ENCODE data around the gene WDFY2. TPM values are rescaled to one million over a fixed set of nuclear protein-coding genes. Genes with fewer than 3 reads are reported as not detected.
A peak's percentile ranks its signal among the peaks of the same experiment; 100 is the strongest.

Gene WDFY2
- total RNA-seq, 2 experiments from 2014 or later, result 11.3 TPM

DNA sequence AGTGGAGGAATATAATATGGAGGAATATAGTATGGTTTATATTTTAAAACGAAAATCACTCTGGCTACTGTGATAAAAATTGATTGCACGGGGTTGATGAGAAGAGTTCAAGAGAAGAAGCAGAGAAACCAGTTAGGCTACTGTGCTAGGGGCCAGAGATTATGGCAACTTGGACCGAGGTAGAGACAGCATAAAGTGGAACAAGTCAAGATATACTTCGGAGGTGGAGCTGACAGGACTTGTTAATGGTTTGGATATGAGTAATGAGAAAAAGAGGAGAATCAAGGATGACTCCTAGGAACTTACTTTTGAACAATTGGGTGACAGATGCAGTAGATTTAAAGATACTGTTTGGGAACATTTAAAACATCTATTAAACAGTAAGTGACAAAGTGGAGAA lies 6.6 kb upstream of the WDFY2 start:
- ChIA-PET CTCF (no interaction called here), POLR2A (no interaction called here)
- no peak overlapping the region for H3K27ac Mint-ChIP-seq
- H3K9me3 Mint-ChIP-seq (ENCODE audit: insufficient read depth), result no peaks in the 10 kb centered on the region
- peaks cover 5% of the 10 kb centered on the region for H3K4me1 Mint-ChIP-seq (ENCODE audit: low read depth)
- ATAC-seq (no peak), DNase-seq (no peak)
- no peaks in the 10 kb centered on the region for H3K36me3 Mint-ChIP-seq (ENCODE audit: low read depth)
- H3K4me3 Mint-ChIP-seq, result no peak overlapping the region
- H3K27me3 Mint-ChIP-seq (ENCODE audit: low read depth), result peaks cover 22% of the 10 kb centered on the region

DNA sequence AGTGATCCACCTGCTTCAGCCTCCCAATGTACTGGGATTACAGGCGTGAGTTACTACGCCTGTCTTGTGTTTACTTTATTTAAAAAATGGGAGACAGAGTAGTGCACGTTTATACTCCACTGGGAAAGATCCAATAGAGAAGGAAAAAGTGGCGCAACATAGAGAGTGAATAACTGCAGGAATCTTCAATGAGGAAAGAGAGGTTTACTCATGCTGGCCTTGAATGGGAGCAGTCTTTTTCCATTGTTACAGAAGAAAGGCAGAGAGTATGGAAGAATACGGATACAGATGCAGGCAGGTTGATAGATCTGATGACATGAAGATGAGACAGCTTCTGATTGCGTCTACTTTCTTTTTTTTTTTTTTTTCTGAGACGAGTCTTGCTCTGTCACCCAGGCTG lies 4.6 kb upstream of the WDFY2 start:
- ATAC-seq (no peak), DNase-seq (no peak)
- POLR2A ChIA-PET, result no interaction called here
- CTCF ChIA-PET, result no interaction called here
- Mint-ChIP-seq H3K27ac (no peak overlapping the region), H3K27me3 (ENCODE audit: low read depth) (peaks cover 22% of the 10 kb centered on the region), H3K9me3 (ENCODE audit: insufficient read depth) (no peaks in the 10 kb centered on the region), H3K36me3 (ENCODE audit: low read depth) (no peaks in the 10 kb centered on the region), H3K4me3 (no peak overlapping the region), H3K4me1 (ENCODE audit: low read depth) (peaks cover 14% of the 10 kb centered on the region)

DNA sequence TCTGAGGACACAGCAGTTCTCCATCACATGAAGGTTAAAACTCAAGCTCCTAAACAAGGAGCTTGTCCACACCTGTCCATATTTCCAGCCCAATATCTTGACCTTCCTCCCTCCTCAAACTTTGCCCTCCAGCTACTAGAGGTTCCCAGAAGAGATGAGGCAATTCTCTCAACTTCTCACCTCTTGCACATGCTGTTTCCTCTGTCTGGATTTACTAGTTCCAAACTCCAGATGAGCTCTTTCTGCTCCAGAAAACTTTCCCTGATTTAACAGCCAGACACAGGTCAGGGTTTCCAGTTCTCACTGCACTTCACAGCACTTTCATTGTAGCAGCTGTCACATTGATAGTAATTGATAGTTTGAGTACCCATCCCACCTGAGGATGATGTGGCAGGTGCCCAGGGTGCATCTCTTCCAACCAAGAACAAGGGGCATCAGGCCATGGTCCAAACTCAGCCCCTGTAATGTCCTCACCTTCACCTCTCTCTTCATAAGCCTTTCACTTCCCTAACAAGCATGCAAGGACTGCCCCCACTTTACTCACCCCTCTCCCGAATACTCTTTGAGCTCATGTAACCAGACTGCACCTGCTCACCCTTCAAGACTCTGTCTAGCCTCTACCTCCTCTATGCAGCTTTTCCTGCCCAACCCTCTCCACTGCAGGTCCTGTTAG lies 3.0 kb upstream of the WDFY2 start:
- H3K27ac Mint-ChIP-seq, result no peak overlapping the region
- ATAC-seq, result no peak

DNA sequence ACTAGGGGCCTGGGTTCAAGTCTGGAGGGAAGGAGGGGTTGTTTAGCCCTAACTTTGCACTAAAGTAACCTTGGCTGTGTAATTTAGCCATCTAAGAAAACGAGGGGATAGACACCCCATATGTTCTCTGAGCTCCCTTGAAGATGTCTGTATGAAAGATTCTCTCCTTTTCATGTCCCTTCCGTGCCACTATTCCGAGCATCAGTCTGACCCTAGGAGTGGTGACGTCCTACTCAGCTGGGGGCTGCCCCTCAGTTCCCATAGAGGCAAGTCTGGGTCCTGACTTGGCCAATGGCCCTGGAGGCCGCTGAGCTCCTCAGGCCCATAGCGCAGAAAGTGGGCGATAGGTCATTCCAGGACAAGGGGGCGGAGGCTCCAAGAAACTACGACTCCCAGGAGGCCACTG lies 790 bp upstream of the WDFY2 start:
- POLR2A ChIA-PET, result interaction anchor here (0.6 to 5.6 kb wide), 3 partner anchors 22 to 130 kb away, joined by 3 to 72 read pairs (median 3); partner anchors contain the start of gene INTS6
- peak overlapping the region; percentile 96 for H3K27ac Mint-ChIP-seq
- peaks cover 8% of the 10 kb centered on the region for H3K27me3 Mint-ChIP-seq (ENCODE audit: low read depth)
- H3K4me1 Mint-ChIP-seq (ENCODE audit: low read depth), result peaks cover 30% of the 10 kb centered on the region
- peaks cover 7% of the 10 kb centered on the region for H3K36me3 Mint-ChIP-seq (ENCODE audit: low read depth)
- CTCF ChIA-PET, result interaction anchor here (0.7 to 2.2 kb wide), 2 partner anchors 130 to 212 kb away, joined by 3 to 8 read pairs; no protein-coding TSS in a partner anchor
- H3K4me3 Mint-ChIP-seq, result peak overlapping the region; percentile 88
- no peak for ATAC-seq
- H3K9me3 Mint-ChIP-seq (ENCODE audit: insufficient read depth), result no peaks in the 10 kb centered on the region
- no peak for DNase-seq

More for the DNA sequence above, 3.0 kb upstream of the WDFY2 start:
- Mint-ChIP-seq H3K4me3 (no peak overlapping the region), H3K4me1 (ENCODE audit: low read depth) (peaks cover 22% of the 10 kb centered on the region), H3K9me3 (ENCODE audit: insufficient read depth) (no peaks in the 10 kb centered on the region), H3K36me3 (ENCODE audit: low read depth) (peaks cover 4% of the 10 kb centered on the region), H3K27me3 (ENCODE audit: low read depth) (peaks cover 21% of the 10 kb centered on the region)
- ChIA-PET CTCF (no interaction called here), POLR2A (interaction anchor here (1.6 kb wide), 1 partner anchor 128 kb away, joined by 6 read pairs; the partner anchor contains the start of gene INTS6)
- DNase-seq, result no peak

DNA sequence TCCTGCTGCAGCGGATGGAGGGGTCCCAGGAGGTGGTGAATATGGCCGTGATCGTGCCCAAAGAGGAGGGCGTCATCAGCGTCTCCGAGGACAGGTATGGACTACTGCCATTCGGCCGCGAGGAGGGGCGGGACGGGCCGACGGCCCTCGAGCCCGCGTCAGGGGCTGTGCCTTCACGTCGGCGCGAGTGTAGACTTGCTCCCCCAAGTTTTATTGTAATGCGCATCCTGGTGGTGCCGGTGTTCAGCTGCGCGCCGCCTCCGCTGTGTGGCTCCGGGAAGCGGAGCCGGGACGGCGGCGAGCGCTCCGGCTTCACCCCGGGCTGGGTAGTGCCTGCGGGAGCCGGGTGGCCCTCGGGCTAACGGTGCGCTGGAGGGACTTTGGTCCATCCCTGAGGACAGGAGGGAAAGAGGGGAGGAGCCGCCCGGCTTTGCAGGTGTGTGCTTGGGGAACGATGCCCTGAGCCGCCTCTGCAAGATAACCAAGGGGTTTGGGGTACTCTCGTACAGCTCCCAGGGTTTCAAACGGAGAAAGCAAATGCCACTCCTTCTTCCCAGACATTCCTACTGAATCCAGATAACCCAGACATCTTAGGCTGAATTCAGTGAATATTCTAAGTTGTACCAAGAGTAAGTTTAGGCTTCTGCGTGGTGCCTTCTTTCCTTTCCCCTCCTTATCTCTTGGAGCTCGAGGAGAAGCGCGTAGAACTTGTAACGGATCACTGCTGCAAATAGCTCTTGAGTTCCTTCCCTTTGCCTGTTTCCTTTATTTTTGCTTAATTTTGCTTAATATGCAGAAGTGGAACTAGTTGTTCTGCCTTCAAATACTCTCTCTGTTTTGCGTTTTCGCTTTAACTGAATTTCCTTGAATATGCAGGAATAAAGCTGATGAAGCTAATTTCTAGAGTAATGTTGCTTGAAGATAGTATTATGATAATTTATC lies 740 bp downstream of the WDFY2 start:
- POLR2A ChIA-PET, result interaction anchor here (0.6 to 5.6 kb wide), 4 partner anchors 27 to 213 kb away, joined by 3 to 72 read pairs (median 3); partner anchors contain the start of gene INTS6
- peak overlapping the region; percentile 88 for H3K4me3 Mint-ChIP-seq
- peaks cover 2% of the 10 kb centered on the region for H3K27me3 Mint-ChIP-seq (ENCODE audit: low read depth)
- DNase-seq (peak; percentile 84), ATAC-seq (peak; percentile 66)
- no peaks in the 10 kb centered on the region for H3K9me3 Mint-ChIP-seq (ENCODE audit: insufficient read depth)
- H3K27ac Mint-ChIP-seq, result peak overlapping the region; percentile 96
- peaks cover 11% of the 10 kb centered on the region for H3K36me3 Mint-ChIP-seq (ENCODE audit: low read depth)
- H3K4me1 Mint-ChIP-seq (ENCODE audit: low read depth), result peaks cover 44% of the 10 kb centered on the region
- CTCF ChIA-PET, result interaction anchor here (0.9 to 2.5 kb wide), 12 partner anchors 11 to 213 kb away, joined by 3 to 15 read pairs (median 6); no protein-coding TSS in a partner anchor

DNA sequence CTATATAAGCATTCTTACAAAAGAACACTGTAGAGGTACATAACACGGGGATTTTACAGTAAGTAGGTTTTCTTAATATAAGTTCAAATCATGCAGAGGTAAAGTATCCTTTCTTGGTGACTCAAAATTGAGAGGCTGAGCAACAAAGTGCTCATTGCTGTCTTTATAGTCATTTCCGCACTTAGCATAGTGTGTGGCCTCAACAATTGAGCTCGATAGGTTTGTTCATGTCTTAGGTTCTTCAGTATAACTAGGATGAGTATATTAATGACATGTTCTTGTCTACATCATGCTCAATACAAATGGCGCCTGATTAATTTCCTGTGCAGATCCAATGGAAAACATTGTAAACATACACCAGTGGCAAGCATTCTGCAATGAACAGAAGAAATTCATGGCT lies 1.4 kb downstream of the WDFY2 start:
- peaks cover 50% of the 10 kb centered on the region for H3K4me1 Mint-ChIP-seq (ENCODE audit: low read depth)

DNA sequence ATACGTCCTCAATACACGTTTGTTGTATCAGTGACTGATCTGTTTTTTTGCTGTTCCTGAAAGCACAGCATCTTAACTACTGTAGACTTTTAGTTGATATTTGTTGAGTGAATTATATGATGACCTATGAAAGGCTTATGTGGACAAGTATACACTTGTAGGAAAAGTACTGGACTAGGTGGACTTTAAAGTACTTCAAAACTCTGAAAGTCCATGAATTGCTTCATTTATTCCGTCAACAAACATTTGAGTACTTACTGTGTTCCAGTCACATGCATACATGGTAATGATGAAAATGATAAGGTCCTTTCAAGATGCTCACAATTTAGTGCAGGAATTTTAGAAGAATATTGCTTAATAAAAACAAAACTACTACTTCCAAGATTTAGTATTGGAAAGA lies 3.1 kb downstream of the WDFY2 start:
- Mint-ChIP-seq H3K4me3 (no peak overlapping the region), H3K27me3 (ENCODE audit: low read depth) (no peaks in the 10 kb centered on the region), H3K9me3 (ENCODE audit: insufficient read depth) (no peaks in the 10 kb centered on the region), H3K27ac (no peak overlapping the region), H3K4me1 (ENCODE audit: low read depth) (peaks cover 49% of the 10 kb centered on the region), H3K36me3 (ENCODE audit: low read depth) (peaks cover 13% of the 10 kb centered on the region)
- no peak for DNase-seq
- CTCF ChIA-PET, result interaction anchor here (2.5 kb wide), 1 partner anchor 211 kb away, joined by 15 read pairs; no protein-coding TSS in a partner anchor
- no peak for ATAC-seq
- POLR2A ChIA-PET, result interaction anchor here (5.6 kb wide), 1 partner anchor 134 kb away, joined by 72 read pairs; the partner anchor contains the start of gene INTS6

More for the DNA sequence above, 1.4 kb downstream of the WDFY2 start:
- Mint-ChIP-seq H3K9me3 (ENCODE audit: insufficient read depth) (no peaks in the 10 kb centered on the region), H3K27me3 (ENCODE audit: low read depth) (peaks cover 2% of the 10 kb centered on the region), H3K27ac (peak overlapping the region; percentile 96), H3K4me3 (peak overlapping the region; percentile 88), H3K36me3 (ENCODE audit: low read depth) (peaks cover 13% of the 10 kb centered on the region)
- DNase-seq (no peak), ATAC-seq (no peak)
- POLR2A ChIA-PET, result interaction anchor here (0.8 to 5.6 kb wide), 3 partner anchors 26 to 212 kb away, joined by 3 to 72 read pairs (median 3); partner anchors contain the start of gene INTS6
- CTCF ChIA-PET, result interaction anchor here (0.9 to 2.5 kb wide), 13 partner anchors 10 to 213 kb away, joined by 3 to 15 read pairs (median 4); no protein-coding TSS in a partner anchor

DNA sequence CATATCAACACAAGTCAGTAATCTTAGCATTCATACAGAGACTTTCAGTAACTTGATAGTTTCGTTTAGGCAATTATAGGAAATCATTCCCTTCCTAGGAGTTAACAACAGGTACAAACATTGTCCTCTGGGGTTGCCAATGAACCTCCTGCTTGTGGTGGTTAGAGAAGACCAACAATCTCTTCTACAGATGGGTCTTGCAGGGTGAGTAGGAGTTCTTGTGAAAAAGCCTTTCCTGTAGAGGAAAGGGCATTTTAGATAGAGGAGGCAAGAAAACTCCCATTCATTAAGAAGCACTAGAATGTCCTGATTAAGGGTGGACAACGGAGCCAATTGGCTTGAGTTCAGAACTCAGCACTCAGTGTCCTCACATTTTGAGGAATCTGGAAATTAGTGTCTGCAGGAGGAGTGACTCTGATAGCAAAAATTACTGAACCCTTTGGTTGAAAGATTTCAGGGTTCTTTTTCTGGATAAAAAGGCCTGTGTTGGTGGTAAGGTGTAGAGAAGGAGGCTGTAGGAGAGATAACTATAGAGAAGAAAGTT lies 4.2 kb downstream of the WDFY2 start:
- Mint-ChIP-seq H3K27ac (no peak overlapping the region), H3K4me3 (no peak overlapping the region), H3K27me3 (ENCODE audit: low read depth) (no peaks in the 10 kb centered on the region), H3K36me3 (ENCODE audit: low read depth) (peaks cover 13% of the 10 kb centered on the region), H3K9me3 (ENCODE audit: insufficient read depth) (no peaks in the 10 kb centered on the region), H3K4me1 (ENCODE audit: low read depth) (peaks cover 42% of the 10 kb centered on the region)
- DNase-seq (no peak), ATAC-seq (no peak)
- POLR2A ChIA-PET, result no interaction called here
- CTCF ChIA-PET, result interaction anchor here (0.6 kb wide), 1 partner anchor 209 kb away, joined by 3 read pairs; no protein-coding TSS in a partner anchor

DNA sequence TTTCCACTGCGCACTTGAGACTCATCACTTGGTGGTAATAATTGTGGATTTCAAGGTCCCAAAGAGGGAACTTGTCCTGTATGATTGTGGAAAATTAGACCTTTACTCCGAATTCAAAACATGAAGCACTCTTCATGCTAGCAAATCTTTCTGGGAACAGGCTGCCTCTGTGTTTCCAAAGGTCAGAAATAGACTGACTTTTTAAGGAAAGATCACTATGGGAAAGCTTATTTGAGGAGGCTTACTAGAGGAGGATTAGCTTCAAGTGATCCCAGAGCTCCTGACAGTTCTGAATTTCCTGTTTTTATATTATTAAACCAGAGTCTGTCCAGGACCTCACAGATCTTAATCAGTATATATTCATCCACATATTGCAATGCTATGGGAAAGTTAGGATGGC lies 5.5 kb downstream of the WDFY2 start:
- no peak overlapping the region for H3K27ac Mint-ChIP-seq
- POLR2A ChIA-PET, result interaction anchor here (1.5 kb wide), 1 partner anchor 137 kb away, joined by 3 read pairs; the partner anchor contains the start of gene INTS6
- DNase-seq (no peak), ATAC-seq (no peak)
- H3K4me1 Mint-ChIP-seq (ENCODE audit: low read depth), result peaks cover 40% of the 10 kb centered on the region
- peaks cover 13% of the 10 kb centered on the region for H3K36me3 Mint-ChIP-seq (ENCODE audit: low read depth)
- CTCF ChIA-PET, result interaction anchor here (0.7 kb wide), 1 partner anchor 208 kb away, joined by 3 read pairs; no protein-coding TSS in a partner anchor
- no peak overlapping the region for H3K4me3 Mint-ChIP-seq
- H3K9me3 Mint-ChIP-seq (ENCODE audit: insufficient read depth), result no peaks in the 10 kb centered on the region
- H3K27me3 Mint-ChIP-seq (ENCODE audit: low read depth), result no peaks in the 10 kb centered on the region

DNA sequence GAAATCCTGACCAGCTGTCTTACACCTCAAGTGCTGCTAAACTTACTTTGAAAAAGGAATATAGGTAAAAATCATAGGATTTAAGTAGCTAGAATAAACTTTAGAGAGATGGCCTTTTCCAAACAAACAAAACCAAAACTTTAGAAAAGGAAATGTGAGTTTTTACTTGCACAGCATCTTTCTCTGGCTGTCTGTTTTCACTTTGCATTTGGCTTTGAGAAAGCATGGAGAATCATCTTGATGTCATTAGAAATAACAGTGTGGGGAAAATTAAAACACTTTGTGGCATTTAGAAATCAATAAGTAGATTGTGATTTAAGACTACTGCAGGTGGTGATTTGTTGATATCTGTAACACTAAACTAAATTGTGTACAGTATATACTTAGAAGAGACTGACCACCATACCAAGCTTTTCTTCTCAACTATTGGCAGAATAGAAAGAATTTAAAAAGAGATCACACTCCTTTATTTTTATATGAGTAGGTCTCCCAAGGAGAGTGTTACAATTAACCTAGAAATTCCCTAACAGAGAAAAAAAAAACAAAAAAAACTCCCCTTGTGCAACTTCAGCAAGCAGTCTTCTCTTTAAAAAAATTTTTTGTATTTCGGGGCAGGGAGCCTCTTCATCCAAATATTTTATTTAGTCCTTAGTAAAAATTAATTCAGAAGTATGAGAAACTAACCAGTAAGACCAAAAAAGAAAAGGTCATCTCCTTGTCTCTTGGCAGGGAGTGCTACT lies 6.1 kb downstream of the WDFY2 start:
- no peaks in the 10 kb centered on the region for H3K27me3 Mint-ChIP-seq (ENCODE audit: low read depth)
- ChIA-PET POLR2A (interaction anchor here (1.5 kb wide), 1 partner anchor 137 kb away, joined by 3 read pairs; the partner anchor contains the start of gene INTS6), CTCF (no interaction called here)
- no peak for DNase-seq
- H3K4me3 Mint-ChIP-seq, result no peak overlapping the region
- H3K27ac Mint-ChIP-seq, result no peak overlapping the region
- no peaks in the 10 kb centered on the region for H3K9me3 Mint-ChIP-seq (ENCODE audit: insufficient read depth)
- H3K36me3 Mint-ChIP-seq (ENCODE audit: low read depth), result peaks cover 13% of the 10 kb centered on the region
- ATAC-seq, result no peak
- H3K4me1 Mint-ChIP-seq (ENCODE audit: low read depth), result peaks cover 39% of the 10 kb centered on the region

Measured in activated CD8-positive, alpha-beta T cell treated with anti-CD3 and anti-CD28 coated beads, Interleukin-2, amount 10 ng/mL, durations not matched to agents 7 days and 5 days (primary cell).